ENCODE results near the gene ZNF792. TPM values are rescaled to one million over a fixed set of nuclear protein-coding genes. Genes with fewer than 3 reads are reported as not detected.
A peak's percentile ranks its signal among the peaks of the same experiment; 100 is the strongest.
"Not testable (repeated sequence)": the region's sequence is repeated elsewhere in the genome, so short reads cannot be mapped to it uniquely, and the experiment has no call there.

Gene ZNF792
- total RNA-seq, 2 donors from 2014 or later, result 7.7 to 8.2 TPM

DNA sequence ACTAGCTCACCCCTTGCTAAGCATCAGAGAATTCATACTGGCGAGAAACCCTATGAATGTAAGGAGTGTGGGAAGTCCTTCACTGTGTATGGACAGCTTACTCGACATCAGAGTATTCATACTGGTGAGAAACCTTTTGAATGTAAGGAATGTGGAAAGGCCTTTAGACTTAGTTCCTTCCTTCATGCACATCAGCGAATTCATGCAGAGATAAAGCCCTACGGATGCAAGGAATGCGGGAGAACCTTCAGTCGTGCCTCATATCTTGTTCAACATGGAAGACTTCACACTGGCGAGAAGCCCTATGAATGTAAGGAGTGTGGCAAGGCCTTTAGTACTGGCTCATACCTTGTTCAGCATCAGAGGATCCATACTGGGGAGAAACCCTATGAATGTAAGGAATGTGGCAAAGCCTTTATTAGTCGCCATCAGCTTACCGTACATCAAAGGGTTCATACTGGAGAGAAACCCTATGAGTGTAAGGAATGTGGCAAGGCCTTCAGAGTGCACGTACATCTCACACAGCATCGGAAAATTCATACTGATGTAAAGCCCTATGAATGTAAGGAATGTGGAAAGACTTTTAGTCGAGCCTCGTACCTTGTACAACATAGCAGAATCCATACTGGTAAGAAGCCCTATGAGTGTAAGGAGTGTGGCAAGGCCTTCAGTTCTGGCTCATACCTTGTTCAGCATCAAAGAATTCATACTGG is 20.0 kb downstream of the ZNF792 start:
- peaks cover 27% of the 10 kb centered on the region for H3K9me3 Mint-ChIP-seq
- ATAC-seq (no peak), DNase-seq (ENCODE audit: low spot score) (no peak)
- H3K4me3 Mint-ChIP-seq, result no peak overlapping the region
- peaks cover 38% of the 10 kb centered on the region for H3K36me3 Mint-ChIP-seq
- no peak overlapping the region for H3K27ac Mint-ChIP-seq
- H3K4me1 Mint-ChIP-seq (ENCODE audit: low read depth in 2 of 2), result no peaks in the 10 kb centered on the region
- no peaks in the 10 kb centered on the region for H3K27me3 Mint-ChIP-seq

DNA sequence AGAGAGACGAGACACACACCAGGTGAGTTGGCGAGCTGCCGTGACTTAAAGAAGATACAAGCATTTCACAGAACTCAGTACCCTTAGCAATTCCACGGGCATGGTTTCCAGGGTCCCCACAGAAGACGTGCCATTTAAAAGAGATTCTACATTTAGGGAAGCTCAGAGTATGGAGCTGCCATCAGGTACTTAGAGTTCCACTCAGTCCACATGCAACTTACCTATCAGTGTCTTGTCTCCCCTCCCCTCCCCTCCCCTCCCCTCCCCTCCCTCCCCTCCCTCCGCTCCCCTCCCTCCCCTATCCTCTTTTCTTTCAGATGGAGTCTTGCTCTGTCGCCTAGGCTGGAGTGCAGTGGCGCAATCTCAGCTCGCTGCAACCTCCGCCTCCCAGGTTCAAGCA is 25.1 kb downstream of the ZNF792 start:
- Mint-ChIP-seq H3K36me3 (peaks cover 34% of the 10 kb centered on the region), H3K9me3 (peaks cover 14% of the 10 kb centered on the region), H3K27ac (no peak overlapping the region), H3K4me3 (no peak overlapping the region), H3K4me1 (ENCODE audit: low read depth in 2 of 2) (peaks cover 0 to 3% of the 10 kb centered on the region in 2 donors), H3K27me3 (no peaks in the 10 kb centered on the region)
- DNase-seq (ENCODE audit: low spot score), result no peak
- ATAC-seq, result no peak

DNA sequence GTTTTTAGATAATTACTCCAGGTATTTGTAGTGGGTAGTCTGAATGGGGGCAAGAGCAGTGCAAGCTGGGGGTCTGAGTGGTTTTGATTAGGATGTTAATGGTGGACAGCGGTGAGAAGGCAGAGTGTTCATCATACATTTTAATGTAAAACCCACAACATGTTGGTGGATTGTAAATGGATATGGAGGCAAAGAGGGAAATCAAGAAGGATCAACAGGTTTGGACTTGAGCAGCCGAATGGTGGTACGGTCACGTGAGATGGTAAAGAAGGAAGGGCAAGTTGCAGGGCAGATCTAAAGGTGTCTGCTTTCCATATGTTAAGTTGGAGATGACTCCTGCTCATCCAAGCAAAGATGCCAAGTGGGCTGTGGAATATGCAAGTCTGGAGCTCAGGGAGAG is 27.8 kb downstream of the ZNF792 start:
- no peak overlapping the region for H3K27ac Mint-ChIP-seq
- DNase-seq (ENCODE audit: low spot score), result no peak
- ATAC-seq, result no peak
- H3K4me3 Mint-ChIP-seq, result no peak overlapping the region
- H3K36me3 Mint-ChIP-seq, result peaks cover 22% of the 10 kb centered on the region
- H3K27me3 Mint-ChIP-seq, result no peaks in the 10 kb centered on the region
- H3K9me3 Mint-ChIP-seq, result peaks cover 4% of the 10 kb centered on the region
- peaks cover 0 to 3% of the 10 kb centered on the region in 2 donors for H3K4me1 Mint-ChIP-seq (ENCODE audit: low read depth in 2 of 2)

DNA sequence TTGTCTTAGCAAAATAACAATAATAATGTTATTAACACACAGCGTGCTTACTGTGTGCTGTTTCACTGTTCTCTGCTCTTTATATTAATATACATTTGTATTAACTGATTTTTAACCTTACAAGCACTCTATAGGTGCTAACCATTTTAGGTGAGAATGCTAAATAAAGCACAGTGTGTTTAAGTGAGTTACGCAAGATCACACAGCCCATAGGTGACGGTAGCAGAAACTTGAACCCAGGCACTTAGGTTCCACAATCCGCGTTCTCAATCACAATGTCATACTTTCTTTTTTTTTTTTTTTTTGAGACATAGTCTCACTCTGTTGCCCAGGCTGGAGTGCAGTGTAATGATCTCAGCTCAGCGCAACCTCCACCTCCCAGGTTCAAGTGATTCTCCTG is 31.5 kb downstream of the ZNF792 start:
- Mint-ChIP-seq H3K27ac (no peak overlapping the region), H3K4me1 (ENCODE audit: low read depth in 2 of 2) (peaks cover 3% of the 10 kb centered on the region in 2 donors), H3K4me3 (no peak overlapping the region), H3K27me3 (no peaks in the 10 kb centered on the region), H3K9me3 (peaks cover 4% of the 10 kb centered on the region), H3K36me3 (peaks cover 22% of the 10 kb centered on the region)
- no peak for DNase-seq (ENCODE audit: low spot score)
- no peak for ATAC-seq

DNA sequence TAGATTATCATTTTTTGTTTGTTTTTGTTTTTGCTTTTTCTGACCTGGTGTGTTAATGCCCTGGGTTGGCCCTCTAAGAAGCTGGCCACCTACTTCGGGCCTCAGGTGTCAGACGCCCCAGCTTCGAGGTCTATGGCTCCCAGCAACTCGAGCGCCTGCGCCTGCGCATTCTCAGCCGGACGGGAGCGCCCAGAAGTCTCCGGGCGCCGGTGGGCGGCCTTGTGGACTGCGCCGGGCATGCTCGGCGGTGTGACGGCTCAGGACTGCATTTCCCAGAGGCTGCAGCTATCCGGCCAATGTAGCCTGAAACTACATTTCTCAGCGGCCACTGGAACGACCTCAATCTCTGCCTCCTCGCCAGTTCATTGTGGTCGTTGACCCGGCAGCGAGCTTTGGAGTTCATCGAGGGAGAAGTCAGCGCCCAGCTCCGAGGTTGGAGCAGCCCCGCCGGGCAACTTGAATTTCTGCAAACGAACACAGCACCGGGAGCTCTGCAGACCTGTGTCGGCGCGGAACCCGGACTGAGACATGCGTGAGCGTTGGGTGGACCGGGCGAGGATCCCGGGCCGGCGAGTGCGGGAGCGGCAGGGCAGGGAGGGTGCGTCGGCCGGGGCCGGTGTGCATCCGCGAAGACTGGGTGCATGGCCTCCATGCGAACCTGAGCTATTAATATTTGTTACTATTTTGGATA is 37.2 kb downstream of the ZNF792 start, which contains the start of gene ZNF30:
Gene ZNF30 (plus strand): TSS at position 219 of the 691 bp plus-strand sequence. CDS start 3,045 bp downstream, outside the sequence.
- Mint-ChIP-seq H3K9me3 (no peaks in the 10 kb centered on the region), H3K36me3 (no peaks in the 10 kb centered on the region), H3K27ac (peak within 1 kb of the TSS; percentile 69 to 84), H3K4me3 (peak within 1 kb of the TSS; percentile 97), H3K4me1 (ENCODE audit: low read depth in 2 of 2) (peaks cover 3 to 13% of the 10 kb centered on the region in 2 donors), H3K27me3 (no peaks in the 10 kb centered on the region)
- peak; percentile 91 for DNase-seq (ENCODE audit: low spot score)
- peak; percentile 98 to 99 for ATAC-seq

DNA sequence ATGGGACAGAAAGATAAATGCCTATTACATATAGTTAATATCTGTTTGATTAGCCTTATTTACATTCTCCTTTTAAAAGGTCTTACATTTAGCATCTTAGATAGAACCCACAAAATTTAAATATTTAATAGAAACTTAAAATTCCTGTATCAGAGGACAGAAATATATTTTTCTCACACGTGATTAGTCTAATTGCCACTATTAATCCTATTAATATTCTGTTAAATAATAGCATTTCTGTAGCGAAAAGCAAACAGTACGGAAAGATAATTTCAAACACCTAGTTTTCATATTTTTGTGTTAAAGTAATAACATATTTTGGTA is 37.7 kb downstream of the ZNF792 start:
- Mint-ChIP-seq H3K9me3 (no peaks in the 10 kb centered on the region), H3K27ac (no peak overlapping the region), H3K36me3 (no peaks in the 10 kb centered on the region), H3K27me3 (no peaks in the 10 kb centered on the region), H3K4me1 (ENCODE audit: low read depth in 2 of 2) (peaks cover 3 to 13% of the 10 kb centered on the region in 2 donors), H3K4me3 (peak overlapping the region; percentile 97)
- no peak for ATAC-seq
- no peak for DNase-seq (ENCODE audit: low spot score)

DNA sequence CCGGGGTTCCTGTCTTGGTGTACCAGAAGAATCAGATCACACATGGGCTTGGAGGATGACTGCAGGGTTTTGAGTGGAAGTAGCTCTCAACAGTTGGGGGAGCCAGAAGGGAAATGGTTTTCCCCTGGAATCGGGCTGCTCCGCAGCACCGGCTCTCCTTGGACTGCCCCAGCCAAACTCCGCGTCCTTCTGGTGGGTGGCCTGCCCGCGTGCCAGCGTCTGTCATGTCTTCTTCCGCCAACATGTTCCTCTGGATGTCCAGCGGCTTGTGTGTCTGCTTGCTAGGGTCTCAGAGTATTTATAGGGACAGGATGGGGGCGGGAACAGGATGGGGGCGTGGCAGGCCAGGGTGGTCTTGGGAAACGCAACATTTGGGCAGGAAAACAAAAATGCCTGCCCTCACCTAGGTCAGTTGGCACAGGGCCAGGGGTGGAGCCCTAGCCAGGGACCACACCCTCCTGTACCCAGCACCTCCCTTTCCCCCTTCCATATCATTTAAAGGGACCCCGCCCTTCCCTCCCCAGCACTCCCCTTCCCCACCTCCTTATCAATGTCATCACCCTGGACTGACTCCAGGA is 38.7 kb downstream of the ZNF792 start:
- peaks cover 3 to 13% of the 10 kb centered on the region in 2 donors for H3K4me1 Mint-ChIP-seq (ENCODE audit: low read depth in 2 of 2)
- DNase-seq (ENCODE audit: low spot score), result no peak
- ATAC-seq, result no peak
- H3K27ac Mint-ChIP-seq, result no peak overlapping the region
- H3K36me3 Mint-ChIP-seq, result no peaks in the 10 kb centered on the region
- no peaks in the 10 kb centered on the region for H3K9me3 Mint-ChIP-seq
- no peaks in the 10 kb centered on the region for H3K27me3 Mint-ChIP-seq
- no peak overlapping the region for H3K4me3 Mint-ChIP-seq

DNA sequence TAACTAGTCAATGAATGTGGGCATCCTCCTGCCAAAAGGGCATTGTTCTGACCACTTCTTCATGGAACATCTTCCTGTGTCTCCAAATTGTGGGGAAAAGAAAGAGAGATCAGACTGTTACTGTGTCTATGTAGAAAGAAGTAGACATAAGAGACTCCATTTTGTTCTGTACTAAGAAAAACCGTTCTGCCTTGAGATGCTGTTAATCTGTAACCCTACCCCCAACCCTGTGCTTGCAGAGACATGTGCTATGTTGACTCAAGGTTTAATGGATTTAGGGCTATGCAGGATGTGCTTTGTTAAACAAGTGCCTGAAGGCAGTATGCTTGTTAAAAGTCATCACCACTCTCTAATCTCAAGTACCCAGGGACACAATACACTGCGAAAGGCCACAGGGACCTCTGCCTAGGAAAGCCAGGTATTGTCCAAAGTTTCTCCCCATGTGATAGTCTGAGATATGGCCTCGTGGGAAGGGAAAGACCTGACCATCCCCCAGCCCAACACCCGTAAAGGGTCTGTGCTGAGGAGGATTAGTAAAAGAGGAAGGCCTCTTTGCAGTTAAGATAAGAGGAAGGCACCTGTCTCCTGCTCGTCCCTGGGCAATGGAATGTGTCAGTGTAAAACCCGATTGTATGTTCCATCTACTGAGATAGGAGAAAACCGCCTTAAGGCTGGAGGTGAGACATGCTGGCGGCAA is 43.8 kb downstream of the ZNF792 start:
- H3K9me3 Mint-ChIP-seq, result peaks cover 11% of the 10 kb centered on the region
- ATAC-seq; H3K27me3 Mint-ChIP-seq; H3K4me3 Mint-ChIP-seq; H3K4me1 Mint-ChIP-seq (ENCODE audit: low read depth in 2 of 2); H3K27ac Mint-ChIP-seq; DNase-seq (ENCODE audit: low spot score); H3K36me3 Mint-ChIP-seq: not testable (repeated sequence)

DNA sequence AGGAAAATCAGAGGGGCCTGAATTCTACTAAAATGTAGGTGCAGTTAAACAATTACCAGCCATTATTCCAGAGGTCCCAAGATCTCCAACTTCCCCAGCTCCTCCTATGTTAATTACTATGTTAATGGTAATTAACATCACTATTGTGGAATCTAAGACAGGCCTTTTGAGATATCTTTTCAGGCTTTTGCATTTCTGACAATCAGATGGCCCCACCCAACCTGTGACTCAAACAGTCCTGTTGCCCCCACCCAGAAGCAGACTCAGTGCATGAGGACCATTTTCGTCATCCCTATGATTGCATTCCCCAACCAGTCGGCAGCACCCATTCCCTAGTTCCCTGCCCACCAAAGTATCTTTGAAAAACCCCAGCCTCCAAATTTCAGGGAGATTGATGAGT is 45.8 kb downstream of the ZNF792 start:
- H3K4me1 Mint-ChIP-seq (ENCODE audit: low read depth in 2 of 2), result no peaks in the 10 kb centered on the region
- no peak for DNase-seq (ENCODE audit: low spot score)
- no peak overlapping the region for H3K4me3 Mint-ChIP-seq
- H3K27ac Mint-ChIP-seq, result no peak overlapping the region
- peaks cover 5% of the 10 kb centered on the region for H3K36me3 Mint-ChIP-seq
- peaks cover 5 to 8% of the 10 kb centered on the region in 2 donors for H3K27me3 Mint-ChIP-seq
- ATAC-seq, result no peak
- peaks cover 11% of the 10 kb centered on the region for H3K9me3 Mint-ChIP-seq

DNA sequence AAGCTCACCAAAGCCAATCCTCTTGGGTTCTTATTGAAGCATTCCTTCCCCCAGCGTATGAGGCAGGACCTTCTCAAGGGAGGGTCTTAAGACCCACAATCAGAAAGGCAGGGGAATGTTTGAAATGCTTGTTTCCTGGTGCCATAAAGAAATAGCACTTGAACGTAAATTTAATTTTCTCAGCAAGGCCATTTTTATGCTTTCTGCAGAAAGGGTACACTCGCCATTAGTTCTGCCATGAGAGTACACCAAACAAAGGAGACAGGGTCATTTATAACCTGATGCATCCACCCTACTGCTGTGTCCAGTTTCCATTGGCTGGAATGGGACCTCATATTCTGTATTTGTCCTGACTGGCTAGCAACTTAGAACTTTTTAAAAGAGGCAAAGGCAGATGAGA is 46.9 kb downstream of the ZNF792 start:
- H3K27me3 Mint-ChIP-seq, result peaks cover 5 to 11% of the 10 kb centered on the region in 2 donors
- ATAC-seq, H3K36me3 Mint-ChIP-seq: not testable (repeated sequence)

DNA sequence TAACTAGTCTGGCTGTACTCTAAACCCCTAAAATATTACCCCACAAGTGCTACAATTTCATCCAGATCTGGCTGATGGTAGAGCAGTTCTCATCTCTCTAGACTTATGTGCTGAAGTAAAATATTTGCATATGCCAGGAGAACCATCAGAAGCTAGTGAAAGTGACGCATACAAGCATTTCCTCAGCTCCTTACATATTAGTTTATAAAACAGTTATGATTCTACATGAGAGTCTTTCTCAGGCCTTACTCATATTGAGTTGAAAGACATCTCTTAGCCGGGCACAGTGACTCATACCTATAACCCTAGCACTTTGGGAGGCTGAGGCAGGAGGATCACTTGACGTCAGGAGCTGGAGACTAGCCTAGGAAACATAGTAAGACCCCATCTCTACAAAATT is 53.3 kb downstream of the ZNF792 start:
- no peaks in the 10 kb centered on the region for H3K4me1 Mint-ChIP-seq (ENCODE audit: low read depth in 2 of 2)
- no peak overlapping the region for H3K4me3 Mint-ChIP-seq
- ATAC-seq, result no peak
- H3K36me3 Mint-ChIP-seq, result no peaks in the 10 kb centered on the region
- H3K27ac Mint-ChIP-seq, result no peak overlapping the region
- H3K9me3 Mint-ChIP-seq, result no peaks in the 10 kb centered on the region
- DNase-seq (ENCODE audit: low spot score), result no peak
- peaks cover 28 to 39% of the 10 kb centered on the region in 2 donors for H3K27me3 Mint-ChIP-seq

More for the DNA sequence above, 46.9 kb downstream of the ZNF792 start:
- not testable (repeated sequence) for H3K4me1 Mint-ChIP-seq (ENCODE audit: low read depth in 2 of 2); DNase-seq (ENCODE audit: low spot score); H3K27ac Mint-ChIP-seq; H3K4me3 Mint-ChIP-seq
- H3K9me3 Mint-ChIP-seq, result peaks cover 11% of the 10 kb centered on the region

Measured in natural killer cell treated with Interleukin-12 subunit alpha and Interleukin-12 subunit beta and Interleukin-15 and Interleukin-18, amount 100 ng/mL, for 72 hours (primary cell).